IPS DF 6.9 (cell line): Measurements from ENCODE around the gene MS4A7.

Experiments used
- DNase-seq: peaks from one replicate; pipeline ENCODE4 v3.0.0-alpha.2; 2013; ENCODE audit warnings: low read depth, low spot score
- H3K27ac ChIP-seq: one replicate; pipeline ENCODE4 v1.5.1; 2013; ENCODE audit warnings: low read length, control low read depth
- H3K27me3 ChIP-seq: 2 replicates; pipeline ENCODE4 v1.6.1; 2013; ENCODE audit warnings: mild to moderate bottlenecking, low read length; ENCODE audit not compliant: control insufficient read depth, insufficient read depth
- H3K36me3 ChIP-seq: 2 replicates; pipeline ENCODE4 v1.6.1; 2013; ENCODE audit warnings: low read length; ENCODE audit not compliant: control insufficient read depth, insufficient read depth
- H3K4me1 ChIP-seq: 2 replicates; pipeline ENCODE4 v1.6.1; 2013; ENCODE audit warnings: low read length; ENCODE audit not compliant: control insufficient read depth, insufficient read depth
- H3K4me3 ChIP-seq: 2 replicates; pipeline ENCODE4 v1.5.1; 2013; ENCODE audit warnings: mild to moderate bottlenecking, low read length
- H3K9me3 ChIP-seq: 2 replicates; pipeline ENCODE4 v1.6.1; 2013; ENCODE audit warnings: low read length, inconsistent platforms; ENCODE audit not compliant: control insufficient read depth, insufficient read depth
- WGBS: extraction: QIAGEN DNeasy Blood & Tissue Kit; methylation state at CpG from one replicate; pipeline ENCODE4 v1.1.7; 2013; ENCODE audit warnings: mixed read lengths, missing lambda C conversion rate; ENCODE audit not compliant: insufficient read length, insufficient coverage; 5-methylcytosine and 5-hydroxymethylcytosine counted together

MS4A7 gene

DNA sequence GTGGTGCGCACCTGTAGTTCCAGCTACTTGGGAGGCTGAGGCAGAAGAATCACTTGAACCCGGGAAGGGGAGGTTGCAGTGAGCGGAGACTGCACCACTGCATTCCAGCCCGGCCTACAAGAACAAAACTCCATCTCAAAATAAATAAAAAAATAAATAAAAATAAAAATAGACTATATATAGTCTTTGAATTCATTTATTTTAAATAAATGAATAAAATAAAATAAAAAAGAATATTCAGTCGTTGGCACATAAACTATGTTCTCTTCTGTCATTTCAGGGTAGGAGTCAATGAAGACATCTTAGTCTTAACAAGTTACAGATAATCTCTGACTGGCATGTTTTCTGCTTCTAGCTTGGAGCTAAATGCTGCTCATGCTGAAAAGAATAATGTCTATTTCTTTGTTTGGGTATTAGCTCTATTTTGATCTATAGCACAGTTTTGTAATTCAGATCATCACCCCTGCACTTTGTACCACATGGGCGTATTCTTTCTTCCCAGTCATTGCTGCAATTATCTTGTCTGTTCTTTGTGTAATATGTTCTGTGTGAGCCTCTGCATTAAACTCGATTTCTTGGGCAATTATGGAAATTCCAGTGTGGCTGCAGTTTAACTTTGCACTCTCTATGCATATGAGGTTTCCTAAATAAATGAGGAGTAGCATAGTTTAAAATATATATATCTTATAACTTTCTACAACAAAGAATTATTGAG, 16.5 kb downstream of the MS4A7 start:
- Histone ChIP-seq H3K9me3 (no peaks in the 10 kb centered on the region), H3K4me3 (no peak overlapping the region), H3K27ac (no peak overlapping the region), H3K36me3 (no peaks in the 10 kb centered on the region), H3K4me1 (no peaks in the 10 kb centered on the region), H3K27me3 (no peaks in the 10 kb centered on the region)
- no peak for DNase-seq
- no CpG with 5 or more reads among the region's 7 CpGs for WGBS

DNA sequence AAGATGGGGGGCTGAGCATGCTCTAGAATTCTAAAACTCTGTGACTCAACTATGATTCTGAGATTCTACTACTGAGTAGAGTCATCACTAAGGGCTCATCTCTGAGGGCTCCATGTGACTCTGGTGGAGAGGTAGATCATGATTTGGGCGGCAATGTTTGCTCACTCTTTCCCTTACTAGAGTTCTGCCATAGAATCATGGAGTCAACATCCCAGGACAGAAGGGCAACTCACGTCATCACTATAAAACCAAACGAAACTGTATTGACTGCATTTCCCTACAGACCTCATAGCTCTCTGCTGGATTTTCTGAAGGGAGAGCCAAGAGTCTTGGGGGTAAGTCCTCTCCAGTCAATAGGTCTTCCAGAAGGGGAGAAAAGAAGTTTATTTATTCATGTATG, 18.1 kb downstream of the MS4A7 start, which contains the start of gene MS4A14:
TSS of gene MS4A14 (plus strand) at position 78 of the 400 bp plus-strand sequence. CDS start at position 198, 120 bp downstream.
- DNase-seq = no peak
- no peak within 1 kb of the TSS for H3K27ac ChIP-seq
- no peaks in the 10 kb centered on the region for H3K4me1 ChIP-seq
- H3K4me3 ChIP-seq = no peak within 1 kb of the TSS
- no CpG with 5 or more reads among the region's 3 CpGs for WGBS
- H3K9me3 ChIP-seq = no peaks in the 10 kb centered on the region
- H3K36me3 ChIP-seq = no peaks in the 10 kb centered on the region
- H3K27me3 ChIP-seq = no peaks in the 10 kb centered on the region

DNA sequence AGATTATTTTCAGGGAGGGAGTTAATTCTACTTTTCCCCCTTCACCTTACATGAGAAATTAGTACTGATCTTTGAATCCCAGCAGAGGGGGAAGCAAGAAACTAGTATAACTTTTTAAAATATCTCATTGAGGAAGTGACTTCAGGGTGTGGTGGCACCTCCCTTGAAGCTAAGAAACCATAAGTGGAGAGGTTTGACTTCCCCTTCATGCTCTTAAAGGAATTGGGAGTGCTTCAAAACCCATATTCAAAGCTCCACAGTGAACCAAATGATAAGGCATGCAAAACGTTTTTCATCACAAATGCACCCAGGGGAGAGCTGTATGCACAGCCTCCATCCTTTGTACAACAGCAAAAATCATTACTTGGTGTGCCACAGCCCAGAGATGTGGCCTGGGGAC, 18.5 kb downstream of the MS4A7 start:
- H3K4me1 ChIP-seq = no peaks in the 10 kb centered on the region
- DNase-seq = no peak
- no peaks in the 10 kb centered on the region for H3K9me3 ChIP-seq
- H3K27ac ChIP-seq = no peak overlapping the region
- no peaks in the 10 kb centered on the region for H3K27me3 ChIP-seq
- no CpG with 5 or more reads among the region's 1 CpG for WGBS
- H3K36me3 ChIP-seq = no peaks in the 10 kb centered on the region
- no peak overlapping the region for H3K4me3 ChIP-seq

DNA sequence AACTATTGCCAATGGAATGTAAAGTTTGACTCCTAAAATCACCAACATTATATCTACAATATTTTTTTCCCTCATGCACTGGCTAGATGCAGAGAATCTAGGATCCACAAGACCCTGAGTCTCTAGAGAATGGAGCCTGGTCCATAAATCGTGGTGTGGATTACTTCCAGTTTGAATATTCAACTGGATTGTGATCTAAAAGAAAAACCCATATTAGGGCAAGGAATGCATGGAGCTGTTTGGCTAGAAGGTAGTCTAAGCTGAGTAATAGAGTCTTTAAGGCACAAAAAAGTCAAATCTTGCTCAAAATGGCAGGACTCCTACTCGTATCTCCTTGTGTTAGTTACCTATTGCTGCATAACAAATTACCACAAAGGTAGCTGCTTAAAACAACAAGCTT, 41.7 kb downstream of the MS4A7 start:
- no peaks in the 10 kb centered on the region for H3K27me3 ChIP-seq
- no peaks in the 10 kb centered on the region for H3K4me1 ChIP-seq
- H3K27ac ChIP-seq = no peak overlapping the region
- DNase-seq = no peak
- no peaks in the 10 kb centered on the region for H3K36me3 ChIP-seq
- WGBS = no CpG with 5 or more reads among the region's 2 CpGs
- H3K9me3 ChIP-seq = no peaks in the 10 kb centered on the region
- no peak overlapping the region for H3K4me3 ChIP-seq

DNA sequence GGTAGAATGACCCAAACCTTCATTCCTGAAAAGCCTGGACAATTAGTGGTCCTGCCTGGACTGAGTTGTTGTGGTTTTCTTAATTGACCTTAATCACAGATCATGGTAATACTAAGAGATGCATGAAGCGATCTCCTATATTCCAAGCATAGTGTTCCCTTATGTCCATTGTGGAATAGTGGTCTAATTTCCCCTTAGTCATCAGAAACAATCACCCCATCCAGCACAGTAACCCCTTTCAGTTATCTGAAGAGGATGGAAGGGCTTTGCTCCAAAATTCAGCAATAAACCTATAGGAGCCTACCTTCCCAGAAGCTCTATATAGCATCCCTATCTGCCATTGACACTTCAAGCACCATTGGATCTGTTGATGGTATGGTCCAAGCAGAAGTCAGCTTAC, 44.3 kb downstream of the MS4A7 start:
- Histone ChIP-seq H3K36me3 (no peaks in the 10 kb centered on the region), H3K4me1 (no peaks in the 10 kb centered on the region), H3K27me3 (no peaks in the 10 kb centered on the region), H3K27ac (no peak overlapping the region), H3K4me3 (no peak overlapping the region), H3K9me3 (no peaks in the 10 kb centered on the region)
- WGBS = no CpG with 5 or more reads among the region's 1 CpG
- no peak for DNase-seq

DNA sequence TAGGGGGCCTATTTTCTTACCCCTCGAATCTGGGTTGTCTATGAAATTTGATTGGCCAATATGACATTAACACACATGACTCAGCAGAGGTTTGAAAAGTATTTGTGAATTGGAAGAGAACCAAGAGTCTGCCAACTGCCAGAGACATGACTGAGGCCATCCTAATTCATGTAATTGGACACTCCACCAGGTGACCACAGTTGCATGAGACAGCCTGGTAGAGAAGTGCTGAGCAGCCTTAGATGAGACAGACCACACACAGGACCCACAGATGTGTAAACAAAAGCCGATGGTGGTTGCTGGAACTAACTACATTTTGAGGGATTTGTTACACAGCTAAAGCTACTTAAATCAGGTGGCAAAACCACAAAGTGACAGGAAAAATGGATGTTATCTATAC, 50.2 kb downstream of the MS4A7 start:
- DNase-seq = no peak
- Histone ChIP-seq H3K36me3 (no peaks in the 10 kb centered on the region), H3K9me3 (no peaks in the 10 kb centered on the region), H3K4me1 (no peaks in the 10 kb centered on the region), H3K27me3 (no peaks in the 10 kb centered on the region), H3K27ac (no peak overlapping the region), H3K4me3 (no peak overlapping the region)
- no CpG with 5 or more reads among the region's 2 CpGs for WGBS

DNA sequence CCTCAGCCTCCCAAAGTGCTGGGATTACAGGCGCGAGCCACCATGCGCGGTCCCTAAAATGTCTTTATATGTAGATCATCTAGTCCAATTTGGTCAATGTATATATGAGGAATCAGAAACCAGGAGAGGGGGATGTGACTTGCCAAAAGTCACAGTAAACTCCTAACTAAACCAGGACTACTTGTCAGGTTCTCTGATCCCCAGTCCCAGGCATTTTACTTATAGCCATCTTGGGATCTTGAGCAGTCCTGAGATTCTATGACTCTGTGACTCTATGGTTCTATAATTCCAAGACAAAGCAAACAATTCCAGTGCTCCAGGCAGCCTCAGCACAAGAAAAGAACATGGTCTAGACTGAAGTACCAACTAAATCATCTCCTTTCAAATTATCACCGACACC, 50.9 kb downstream of the MS4A7 start, which contains the start of gene MS4A5:
TSS of gene MS4A5 (plus strand) at position 301 of the 400 bp plus-strand sequence. CDS start 103 bp downstream, outside the sequence.
- Histone ChIP-seq H3K36me3 (no peaks in the 10 kb centered on the region), H3K4me1 (no peaks in the 10 kb centered on the region), H3K9me3 (no peaks in the 10 kb centered on the region), H3K27me3 (no peaks in the 10 kb centered on the region), H3K4me3 (no peak within 1 kb of the TSS), H3K27ac (no peak within 1 kb of the TSS)
- WGBS = no CpG with 5 or more reads among the region's 5 CpGs
- DNase-seq = no peak

DNA sequence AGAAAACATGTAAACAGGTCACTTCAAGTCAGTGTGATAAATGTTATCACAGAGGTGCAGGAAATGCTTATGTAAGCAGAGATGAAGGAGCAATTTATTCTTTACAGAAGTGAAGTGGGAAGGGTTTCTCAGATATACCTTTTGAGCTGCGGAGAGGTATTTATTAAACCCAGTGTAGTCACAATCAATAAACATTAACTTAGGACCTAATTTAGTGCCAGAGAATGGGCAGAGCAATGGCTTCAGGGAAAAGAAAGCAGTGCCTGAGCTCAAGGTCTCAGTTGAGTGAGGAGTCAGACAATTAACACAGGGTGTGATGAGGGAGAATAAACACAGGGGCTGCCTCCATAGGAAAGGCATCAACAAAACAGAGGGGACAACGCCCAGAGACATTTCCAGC, 52.9 kb downstream of the MS4A7 start:
- DNase-seq = no peak
- WGBS = no CpG with 5 or more reads among the region's 2 CpGs

DNA sequence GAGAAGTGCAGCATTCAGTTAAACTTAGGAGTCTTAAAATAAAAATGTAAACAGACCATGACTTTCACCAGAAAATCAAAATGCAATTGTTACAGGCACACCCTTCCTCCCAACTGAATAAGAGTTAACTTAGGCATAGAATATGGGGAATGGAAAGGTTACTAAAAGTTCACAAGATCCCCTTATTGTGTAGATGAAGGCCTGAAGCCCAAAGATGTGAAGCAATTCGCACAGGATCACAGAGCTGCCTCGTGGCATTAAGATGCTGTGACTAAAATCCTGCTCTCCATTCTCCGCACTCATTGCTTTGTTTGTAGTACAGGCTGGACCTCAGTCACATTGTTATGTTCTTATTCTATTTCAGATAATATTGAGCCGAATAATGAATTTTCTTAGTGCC, 55.1 kb downstream of the MS4A7 start:
- no CpG with 5 or more reads among the region's 4 CpGs for WGBS

More for the DNA sequence above, 52.9 kb downstream of the MS4A7 start:
- Histone ChIP-seq H3K27ac (no peak overlapping the region), H3K4me1 (no peaks in the 10 kb centered on the region), H3K9me3 (no peaks in the 10 kb centered on the region), H3K27me3 (no peaks in the 10 kb centered on the region), H3K4me3 (no peak overlapping the region), H3K36me3 (no peaks in the 10 kb centered on the region)

More for the DNA sequence above, 55.1 kb downstream of the MS4A7 start:
- DNase-seq = no peak
- H3K36me3 ChIP-seq = no peaks in the 10 kb centered on the region
- no peak overlapping the region for H3K4me3 ChIP-seq
- H3K27me3 ChIP-seq = no peaks in the 10 kb centered on the region
- H3K27ac ChIP-seq = no peak overlapping the region
- no peaks in the 10 kb centered on the region for H3K9me3 ChIP-seq
- no peaks in the 10 kb centered on the region for H3K4me1 ChIP-seq
